ENCODE data around the gene IL1RAP.

DNA sequence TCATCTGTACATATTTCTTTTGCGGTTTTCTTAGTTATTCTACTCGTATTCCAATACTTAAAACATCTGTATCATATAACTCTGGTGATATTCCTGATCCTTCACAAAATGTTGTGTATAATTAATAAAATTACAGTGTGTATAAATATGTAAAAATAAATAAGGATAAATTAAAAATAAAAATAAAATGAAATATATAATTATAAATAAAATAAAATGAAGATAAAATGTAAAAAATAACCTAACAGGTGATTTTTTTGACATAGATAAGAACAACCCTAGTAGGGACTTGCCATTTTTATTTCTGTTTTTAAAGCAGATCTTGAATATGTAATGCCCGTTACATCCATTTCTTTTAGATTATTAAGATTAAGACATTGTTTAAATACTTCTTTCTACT is 25.6 kb downstream of the IL1RAP start:
- no peak for TF ChIP-seq CTCF (conservative IDR thresholded peaks at IDR 0.05 in 1 of 2, IDR thresholded peaks at IDR 0.05 in 1 of 2; ENCODE audit: extremely low read depth in 1 of 2, insufficient read depth in 1 of 2, low read depth in 1 of 2, low read length in 2 of 2)
- no peak for TF ChIP-seq EZH2 (IDR thresholded peaks at IDR 0.05; ENCODE audit: borderline replicate concordance, low read length)

All from mammary epithelial cell (primary cell).